Peyer's patch (tissue), 4 donors: ENCODE measurements around the gene TOMM6.

Experiments used
- CTCF ChIP-seq, 6 experiments: fragments of 450-650 bp in 4 of 6; fragments of 200-600 bp in 2 of 6; sonication (generic) in 1 of 6; IDR thresholded peaks; one replicate each; pipeline ENCODE4 v1.5.1; 2017 to 2019; ENCODE audit warnings: antibody characterized with exemption in 6 of 6, mild to moderate bottlenecking in 3 of 6, moderate library complexity in 1 of 6
- POLR2A ChIP-seq, 2 donors: fragments of 450-650 bp; IDR thresholded peaks; one replicate each; pipeline ENCODE4 v1.5.1; 2017; ENCODE audit warnings: antibody characterized with exemption in 2 of 2, mild to moderate bottlenecking in 2 of 2, moderate library complexity in 2 of 2

- TF ChIP-seq CTCF (IDR thresholded peaks at IDR 0.05) (no peak), POLR2A (IDR thresholded peaks at IDR 0.05) (no peak)
Measured at GRCh38 chr6:41743406-41744235, 43.9 kb upstream of the TOMM6 start.
